Endodermal cell (in vitro differentiated cells): ENCODE measurements around the gene FGF16. TPM values are rescaled to one million over a fixed set of nuclear protein-coding genes. Genes with fewer than 3 reads are reported as not detected.

Experiments
- DNase-seq: peaks from one replicate; pipeline ENCODE4 v3.0.0-alpha.2; 2017
- H3K27ac ChIP-seq: 2 replicates; pipeline ENCODE4 v1.5.1; 2013; ENCODE audit warnings: mild to moderate bottlenecking, low read depth, low read length, moderate library complexity
- H3K27me3 ChIP-seq: 2 replicates; pipeline ENCODE4 v1.6.1; 2013; ENCODE audit warnings: mild to moderate bottlenecking, low read length, moderate library complexity; ENCODE audit not compliant: insufficient read depth, control insufficient read depth, poor library complexity, severe bottlenecking
- H3K36me3 ChIP-seq: 2 replicates; pipeline ENCODE4 v1.7.0; 2013; ENCODE audit warnings: mild to moderate bottlenecking, low read length, moderate library complexity; ENCODE audit not compliant: control insufficient read depth, insufficient read depth
- H3K4me1 ChIP-seq: one replicate; pipeline ENCODE4 v1.7.0; 2013; ENCODE audit warnings: low read length; ENCODE audit not compliant: control insufficient read depth, insufficient read depth
- H3K4me3 ChIP-seq: 2 replicates; pipeline ENCODE4 v1.5.1; 2013; ENCODE audit warnings: mild to moderate bottlenecking, low read length, moderate library complexity
- H3K9ac ChIP-seq: 2 replicates; pipeline ENCODE4 v1.6.1; 2013; ENCODE audit warnings: mild to moderate bottlenecking, low read length, moderate library complexity; ENCODE audit not compliant: poor library complexity, severe bottlenecking; ENCODE audit errors: extremely low read depth
- H3K9me3 ChIP-seq: 2 replicates; pipeline ENCODE4 v1.6.1; 2013; ENCODE audit warnings: mild to moderate bottlenecking, low read length, moderate library complexity; ENCODE audit not compliant: control insufficient read depth
- H3K27ac Mint-ChIP-seq: 2 replicates; pipeline ENCODE4 v1.8.0; 2020; ENCODE audit warnings: mixed read lengths
- H3K27me3 Mint-ChIP-seq: 2 replicates; pipeline ENCODE4 v1.8.0; 2021; ENCODE audit warnings: mild to moderate bottlenecking, mixed read lengths; ENCODE audit not compliant: insufficient read depth
- H3K36me3 Mint-ChIP-seq: 2 replicates; pipeline ENCODE4 v1.8.0; 2020; ENCODE audit warnings: low read depth, mixed read lengths
- H3K4me1 Mint-ChIP-seq: 2 replicates; pipeline ENCODE4 v1.8.0; 2020; ENCODE audit warnings: mixed read lengths
- H3K4me3 Mint-ChIP-seq: 2 replicates; pipeline ENCODE4 v1.8.0; 2020; ENCODE audit warnings: mild to moderate bottlenecking, moderate library complexity, mixed read lengths
- H3K9me3 Mint-ChIP-seq: 2 replicates; pipeline ENCODE4 v1.8.0; 2020; ENCODE audit warnings: mild to moderate bottlenecking, mixed read lengths
- CTCF ChIP-seq: fragments of 200-600 bp; sonication (generic); conservative IDR thresholded peaks from 2 replicates; pipeline ENCODE4 v1.5.0; 2021; ENCODE audit warnings: antibody characterized with exemption, mild to moderate bottlenecking
- WGBS, 2 experiments: methylation state at CpG; one replicate each; pipeline versions ENCODE4 v1.1.5 to v1.1.7; 2013; ENCODE audit warnings: missing lambda C conversion rate in 2 of 2, mixed read lengths in 1 of 2; ENCODE audit not compliant: insufficient coverage in 1 of 2, insufficient read length in 1 of 2; 5-methylcytosine and 5-hydroxymethylcytosine counted together
- total RNA-seq, 2 donors: library from RNA; stranded (reverse); fragmentation: NEBNext Ultra II Directional in 1 of 2; extraction: Animal tissue kit (Norgen Biotek cat#: 25700) in 1 of 2; gene quantifications; 2 replicates in 1 of 2; 3 replicates in 1 of 2; pipeline ENCODE4 v1.2.1, GENCODE V29; 2021

FGF16 gene
- total RNA-seq, 2 donors from 2014 or later = 0.27 to 2.6 TPM

GRCh38 chrX:77434962-77435361 lies 12.2 kb upstream of the FGF16 start:
- H3K9ac ChIP-seq = no peak overlapping the region
- H3K27ac ChIP-seq = no peak overlapping the region
- Mint-ChIP-seq H3K27me3 (no peaks in the 10 kb centered on the region), H3K27ac (no peak overlapping the region), H3K36me3 (no peaks in the 10 kb centered on the region), H3K4me3 (no peak overlapping the region), H3K9me3 (peaks cover 51% of the 10 kb centered on the region), H3K4me1 (peaks cover 25% of the 10 kb centered on the region)
- no peak overlapping the region for H3K4me3 ChIP-seq
- no peaks in the 10 kb centered on the region for H3K4me1 ChIP-seq
- no peaks in the 10 kb centered on the region for H3K9me3 ChIP-seq
- no peak for DNase-seq
- no peak for TF ChIP-seq CTCF
- no peaks in the 10 kb centered on the region for H3K36me3 ChIP-seq
- WGBS, 2 experiments = 83 to 97% methylated on average over 1 to 3 of the region's 3 CpGs
- H3K27me3 ChIP-seq = no peaks in the 10 kb centered on the region

GRCh38 chrX:77436271-77436670 lies 10.9 kb upstream of the FGF16 start:
- no peak overlapping the region for H3K4me3 ChIP-seq
- no peak for DNase-seq
- no peaks in the 10 kb centered on the region for H3K9me3 ChIP-seq
- Mint-ChIP-seq H3K4me1 (peaks cover 18% of the 10 kb centered on the region), H3K9me3 (peaks cover 48% of the 10 kb centered on the region), H3K27me3 (no peaks in the 10 kb centered on the region), H3K4me3 (no peak overlapping the region), H3K27ac (no peak overlapping the region), H3K36me3 (no peaks in the 10 kb centered on the region)
- H3K36me3 ChIP-seq = no peaks in the 10 kb centered on the region
- H3K9ac ChIP-seq = no peak overlapping the region
- H3K27ac ChIP-seq = no peak overlapping the region
- TF ChIP-seq CTCF = no peak
- H3K27me3 ChIP-seq = no peaks in the 10 kb centered on the region
- no peaks in the 10 kb centered on the region for H3K4me1 ChIP-seq

GRCh38 chrX:77436682-77437081 lies 10.5 kb upstream of the FGF16 start:
- H3K36me3 ChIP-seq = no peaks in the 10 kb centered on the region
- Mint-ChIP-seq H3K27me3 (no peaks in the 10 kb centered on the region), H3K9me3 (peaks cover 47% of the 10 kb centered on the region), H3K36me3 (no peaks in the 10 kb centered on the region), H3K4me3 (no peak overlapping the region), H3K27ac (no peak overlapping the region), H3K4me1 (peaks cover 21% of the 10 kb centered on the region)
- no peak overlapping the region for H3K4me3 ChIP-seq
- no peak for TF ChIP-seq CTCF
- H3K9ac ChIP-seq = no peak overlapping the region
- H3K27ac ChIP-seq = no peak overlapping the region
- no peaks in the 10 kb centered on the region for H3K27me3 ChIP-seq
- 94% methylated on average over 1 of the region's 1 CpG; no CpG with 5 or more reads in 1 of the 2 experiments for WGBS, 2 experiments
- DNase-seq = no peak
- no peaks in the 10 kb centered on the region for H3K4me1 ChIP-seq
- H3K9me3 ChIP-seq = no peaks in the 10 kb centered on the region
